CD8-positive, alpha-beta memory T cell (primary cell): ENCODE data around the gene CNTD1. TPM values are rescaled to one million over a fixed set of nuclear protein-coding genes. Genes with fewer than 3 reads are reported as not detected.

Experiments
- CTCF ChIA-PET: fragments of 350-600 bp; sonication (Branson Sonifier 250); formaldehyde crosslinking; loops from one replicate; lab custom pipeline; 2021; ENCODE audit warnings: antibody characterized with exemption; lab: Charles Lee
- POLR2A ChIA-PET: fragments of 350-600 bp; sonication (Branson Sonifier 250); formaldehyde crosslinking; loops from one replicate; lab custom pipeline; 2021; ENCODE audit warnings: antibody characterized with exemption; lab: Charles Lee
- DNase-seq, 5 donors: peaks; one replicate each; pipeline versions ENCODE4 v3.0.0 to v3.0.0-alpha.2; 2020 to 2022; ENCODE audit warnings: mixed read lengths in 1 of 5
- H3K27ac ChIP-seq: one replicate; pipeline ENCODE4 v1.7.0; 2013; ENCODE audit warnings: low read depth, mild to moderate bottlenecking, low read length, moderate library complexity
- H3K27me3 ChIP-seq: 2 replicates; pipeline ENCODE4 v1.7.0; 2013; ENCODE audit warnings: low read length, mild to moderate bottlenecking; ENCODE audit not compliant: insufficient read depth, poor library complexity, severe bottlenecking
- H3K36me3 ChIP-seq: 2 replicates; pipeline ENCODE4 v1.7.0; 2013; ENCODE audit warnings: mild to moderate bottlenecking, low read length, moderate library complexity; ENCODE audit not compliant: insufficient read depth
- H3K4me1 ChIP-seq: 2 replicates; pipeline ENCODE4 v1.7.0; 2013; ENCODE audit warnings: mild to moderate bottlenecking, low read length, moderate library complexity; ENCODE audit not compliant: insufficient read depth
- H3K4me3 ChIP-seq: 2 replicates; pipeline ENCODE4 v1.7.0; 2013; ENCODE audit warnings: mild to moderate bottlenecking, low read length
- H3K9me3 ChIP-seq: 2 replicates; pipeline ENCODE4 v1.7.0; 2013; ENCODE audit warnings: mild to moderate bottlenecking, low read length
- H3K27ac Mint-ChIP-seq, 8 donors: one replicate each; pipeline ENCODE4 v1.8.0; 2020 to 2021; ENCODE audit warnings: mixed read lengths in 8 of 8, mild to moderate bottlenecking in 6 of 8, inconsistent platforms in 3 of 8, moderate library complexity in 3 of 8
- H3K27me3 Mint-ChIP-seq, 2 donors: one replicate each; pipeline ENCODE4 v1.8.0; 2020 to 2021; ENCODE audit warnings: mixed read lengths in 2 of 2, mild to moderate bottlenecking in 1 of 2, moderate library complexity in 1 of 2
- H3K36me3 Mint-ChIP-seq, 3 donors: one replicate each; pipeline ENCODE4 v1.8.0; 2020 to 2021; ENCODE audit warnings: mixed read lengths in 3 of 3, inconsistent platforms in 1 of 3, mild to moderate bottlenecking in 1 of 3
- H3K4me1 Mint-ChIP-seq, 3 donors: one replicate each; pipeline ENCODE4 v1.8.0; 2020 to 2021; ENCODE audit warnings: mixed read lengths in 3 of 3, inconsistent platforms in 1 of 3, mild to moderate bottlenecking in 1 of 3
- H3K4me3 Mint-ChIP-seq, 7 donors: one replicate each; pipeline ENCODE4 v1.8.0; 2020 to 2021; ENCODE audit warnings: mixed read lengths in 7 of 7, mild to moderate bottlenecking in 6 of 7, moderate library complexity in 4 of 7, inconsistent platforms in 2 of 7
- H3K9me3 Mint-ChIP-seq, 5 donors: one replicate each; pipeline ENCODE4 v1.8.0; 2020 to 2022; ENCODE audit warnings: mixed read lengths in 5 of 5, mild to moderate bottlenecking in 3 of 5, moderate library complexity in 2 of 5, inconsistent platforms in 1 of 5
- polyA plus RNA-seq: library from polyadenylated mRNA; unstranded; fragments of 300-500 nt; fragmentation: Illumina TruSeq; gene quantifications from one replicate; pipeline ENCODE4 v1.2.3, GENCODE V29; 2021
- total RNA-seq, 2 experiments: library from RNA; stranded (reverse); gene quantifications; one replicate each; pipeline ENCODE4 v1.2.3, GENCODE V29; 2021

Gene CNTD1
- total and polyA plus RNA-seq, 3 experiments from 2014 or later, result 0.15 TPM; not detected in 2

GRCh38 chr17:42844761-42845555 lies 46.3 kb downstream of the CNTD1 start:
- peak overlapping the region in 3 of 8 donors; percentile 8 to 84 (median 73) for H3K27ac Mint-ChIP-seq
- H3K4me3 Mint-ChIP-seq, result no peak overlapping the region

DNA sequence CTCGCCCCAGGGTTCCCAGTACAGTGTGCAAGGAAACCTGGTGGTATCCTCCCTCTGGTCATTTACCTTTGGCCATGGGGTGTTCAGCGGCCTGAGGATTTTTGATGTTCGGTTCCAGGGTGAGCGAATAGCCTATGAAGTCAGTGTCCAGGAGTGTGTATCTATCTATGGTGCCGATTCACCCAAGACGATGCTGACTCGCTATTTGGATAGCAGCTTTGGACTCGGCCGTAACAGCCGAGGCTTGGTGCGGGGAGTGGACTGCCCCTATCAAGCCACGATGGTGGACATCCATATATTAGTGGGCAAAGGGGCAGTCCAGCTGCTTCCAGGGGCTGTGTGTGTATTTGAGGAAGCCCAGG lies 46.9 kb downstream of the CNTD1 start:
- H3K4me3 ChIP-seq, result no peak overlapping the region
- H3K27me3 ChIP-seq, result no peaks in the 10 kb centered on the region
- no peak for DNase-seq
- H3K27me3 Mint-ChIP-seq, result peaks cover 0 to 2% of the 10 kb centered on the region in 2 donors
- H3K27ac Mint-ChIP-seq, result peak overlapping the region in 3 of 8 donors; percentile 26 to 86 (median 84)
- no peaks in the 10 kb centered on the region for H3K9me3 Mint-ChIP-seq
- no peak overlapping the region for H3K27ac ChIP-seq
- H3K4me3 Mint-ChIP-seq, result no peak overlapping the region
- peaks cover 30% of the 10 kb centered on the region for H3K36me3 ChIP-seq
- H3K36me3 Mint-ChIP-seq, result peaks cover 0 to 56% (median 17%) of the 10 kb centered on the region in 3 donors
- H3K4me1 ChIP-seq, result no peaks in the 10 kb centered on the region
- H3K4me1 Mint-ChIP-seq, result peaks cover 0 to 8% (median 6%) of the 10 kb centered on the region in 3 donors
- POLR2A ChIA-PET, result no interaction called here
- H3K9me3 ChIP-seq, result no peaks in the 10 kb centered on the region
- CTCF ChIA-PET, result no interaction called here

More at GRCh38 chr17:42844761-42845555, 46.3 kb downstream of the CNTD1 start:
- no peaks in the 10 kb centered on the region for H3K4me1 ChIP-seq
- no peaks in the 10 kb centered on the region for H3K27me3 ChIP-seq
- H3K36me3 ChIP-seq, result peaks cover 30% of the 10 kb centered on the region
- no peak overlapping the region for H3K4me3 ChIP-seq
- peaks cover 0 to 8% (median 6%) of the 10 kb centered on the region in 3 donors for H3K4me1 Mint-ChIP-seq
- DNase-seq, result no peak
- H3K27me3 Mint-ChIP-seq, result peaks cover 0 to 2% of the 10 kb centered on the region in 2 donors
- ChIA-PET CTCF (no interaction called here), POLR2A (no interaction called here)
- peaks cover 0 to 60% (median 17%) of the 10 kb centered on the region in 3 donors for H3K36me3 Mint-ChIP-seq
- H3K27ac ChIP-seq, result no peak overlapping the region
- H3K9me3 ChIP-seq, result no peaks in the 10 kb centered on the region
- no peaks in the 10 kb centered on the region for H3K9me3 Mint-ChIP-seq

DNA sequence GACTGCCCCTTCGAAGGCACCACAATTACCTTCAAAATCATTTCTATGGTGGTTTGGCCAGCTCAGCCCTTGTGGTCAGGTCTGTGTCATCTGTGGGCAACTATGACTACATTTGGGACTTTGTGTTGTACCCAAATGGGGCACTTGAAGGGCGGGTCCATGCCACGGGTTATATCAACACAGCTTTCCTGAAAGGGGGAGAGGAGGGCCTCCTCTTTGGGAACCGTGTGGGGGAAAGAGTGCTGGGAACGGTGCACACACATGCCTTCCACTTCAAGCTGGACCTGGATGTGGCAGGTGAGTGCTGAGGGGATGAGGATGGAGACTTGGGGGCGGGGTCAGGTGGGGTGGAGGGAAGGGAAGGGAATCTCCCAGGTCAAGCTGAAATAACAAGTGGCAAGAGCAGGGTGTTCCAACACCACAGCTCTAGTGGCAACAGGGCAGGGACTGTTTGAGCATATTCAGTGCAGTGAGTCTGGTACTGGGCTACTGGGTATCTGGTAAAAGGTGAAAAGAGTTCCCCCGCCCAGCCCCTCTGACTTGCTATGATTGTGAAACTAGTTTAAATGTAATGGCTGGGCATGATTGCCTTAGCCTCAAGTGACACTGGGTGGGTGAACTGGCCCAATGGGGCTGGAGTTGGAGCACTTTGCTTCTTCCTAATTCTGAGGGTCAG lies 47.4 kb downstream of the CNTD1 start:
- Mint-ChIP-seq H3K4me3 (no peak overlapping the region), H3K9me3 (no peaks in the 10 kb centered on the region), H3K27me3 (peaks cover 0 to 2% of the 10 kb centered on the region in 2 donors), H3K36me3 (peaks cover 0 to 52% (median 17%) of the 10 kb centered on the region in 3 donors), H3K4me1 (peaks cover 0 to 8% (median 6%) of the 10 kb centered on the region in 3 donors), H3K27ac (peak overlapping the region in 4 of 8 donors; percentile 26 to 86 (median 74))
- CTCF ChIA-PET, result no interaction called here
- DNase-seq, result no peak
- Histone ChIP-seq H3K36me3 (peaks cover 29% of the 10 kb centered on the region), H3K27me3 (no peaks in the 10 kb centered on the region), H3K4me1 (no peaks in the 10 kb centered on the region), H3K27ac (no peak overlapping the region), H3K9me3 (no peaks in the 10 kb centered on the region), H3K4me3 (no peak overlapping the region)
- POLR2A ChIA-PET, result no interaction called here

DNA sequence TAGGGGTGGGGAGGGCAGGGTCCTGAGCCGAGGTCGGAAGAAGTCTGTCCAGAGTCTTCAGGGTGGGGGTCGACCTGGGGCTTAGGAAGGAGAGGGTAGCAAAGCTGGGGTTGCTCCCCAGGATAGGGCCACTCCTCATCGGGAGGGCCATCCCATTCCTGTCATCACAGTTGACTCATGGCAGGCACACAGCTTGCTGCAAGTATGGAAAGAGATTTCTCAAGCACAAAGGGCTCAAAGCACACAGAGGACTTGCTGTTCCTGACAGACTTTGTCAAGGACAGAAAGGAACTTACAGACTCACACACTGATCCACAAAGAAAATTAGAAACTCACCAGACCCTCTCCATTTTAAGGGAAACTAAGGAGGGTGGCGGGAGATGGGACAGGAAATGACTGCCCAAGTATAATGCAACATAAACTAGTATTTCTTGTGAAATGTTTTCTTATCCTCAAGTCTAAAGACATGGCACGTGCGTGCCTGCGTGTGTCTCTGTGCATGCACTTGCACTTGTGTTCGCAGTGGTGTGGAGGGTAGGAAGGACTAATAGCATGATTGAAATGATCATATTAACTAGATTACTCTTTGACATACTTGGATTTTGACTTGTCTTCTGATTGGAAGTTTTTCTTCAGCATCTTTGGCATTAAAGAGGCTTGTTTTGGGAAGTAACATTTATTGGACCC lies 48.1 kb downstream of the CNTD1 start:
- peaks cover 0 to 2% of the 10 kb centered on the region in 2 donors for H3K27me3 Mint-ChIP-seq
- H3K9me3 Mint-ChIP-seq, result no peaks in the 10 kb centered on the region
- H3K4me1 ChIP-seq, result no peaks in the 10 kb centered on the region
- no peak overlapping the region for H3K27ac ChIP-seq
- no peak for DNase-seq
- H3K4me1 Mint-ChIP-seq, result peaks cover 0 to 8% (median 6%) of the 10 kb centered on the region in 3 donors
- ChIA-PET CTCF (no interaction called here), POLR2A (no interaction called here)
- peak overlapping the region in 3 of 8 donors; percentile 29 to 64 (median 54) for H3K27ac Mint-ChIP-seq
- no peaks in the 10 kb centered on the region for H3K27me3 ChIP-seq
- no peak overlapping the region for H3K4me3 ChIP-seq
- no peaks in the 10 kb centered on the region for H3K9me3 ChIP-seq
- peaks cover 0 to 46% (median 16%) of the 10 kb centered on the region in 3 donors for H3K36me3 Mint-ChIP-seq
- peaks cover 23% of the 10 kb centered on the region for H3K36me3 ChIP-seq
- H3K4me3 Mint-ChIP-seq, result peak overlapping the region in 1 of 7 donors; percentile 40

GRCh38 chr17:42848093-42848492 lies 49.4 kb downstream of the CNTD1 start:
- peaks cover 0 to 8% (median 6%) of the 10 kb centered on the region in 3 donors for H3K4me1 Mint-ChIP-seq
- no peak overlapping the region for H3K27ac ChIP-seq
- H3K27me3 ChIP-seq, result no peaks in the 10 kb centered on the region
- no peak for DNase-seq
- H3K27ac Mint-ChIP-seq, result no peak overlapping the region
- no peak overlapping the region for H3K4me3 ChIP-seq
- CTCF ChIA-PET, result interaction anchor here (1.4 to 1.8 kb wide), 2 partner anchors 9 to 13 kb away, joined by 3 to 4 read pairs; no protein-coding TSS in a partner anchor
- POLR2A ChIA-PET, result interaction anchor here (0.7 kb wide), 1 partner anchor 1445 kb away, joined by 19 read pairs; no protein-coding TSS in a partner anchor
- peaks cover 16% of the 10 kb centered on the region for H3K36me3 ChIP-seq
- H3K36me3 Mint-ChIP-seq, result peaks cover 0 to 32% (median 6%) of the 10 kb centered on the region in 3 donors
- no peaks in the 10 kb centered on the region for H3K4me1 ChIP-seq
- no peak overlapping the region for H3K4me3 Mint-ChIP-seq
- peaks cover 3% of the 10 kb centered on the region in 2 donors for H3K27me3 Mint-ChIP-seq
- H3K9me3 ChIP-seq, result no peaks in the 10 kb centered on the region
- H3K9me3 Mint-ChIP-seq, result no peaks in the 10 kb centered on the region

- DNase-seq, result no peak
- Mint-ChIP-seq H3K27me3 (peaks cover 5 to 12% of the 10 kb centered on the region in 2 donors), H3K4me3 (no peak overlapping the region), H3K4me1 (peaks cover 0 to 8% (median 6%) of the 10 kb centered on the region in 3 donors), H3K36me3 (peaks cover 0 to 23% (median 0%) of the 10 kb centered on the region in 3 donors), H3K9me3 (no peaks in the 10 kb centered on the region), H3K27ac (no peak overlapping the region)
- POLR2A ChIA-PET, result no interaction called here
- no peaks in the 10 kb centered on the region for H3K27me3 ChIP-seq
- no peak overlapping the region for H3K4me3 ChIP-seq
- peaks cover 13% of the 10 kb centered on the region for H3K36me3 ChIP-seq
- H3K27ac ChIP-seq, result no peak overlapping the region
- H3K4me1 ChIP-seq, result no peaks in the 10 kb centered on the region
- no peaks in the 10 kb centered on the region for H3K9me3 ChIP-seq
- CTCF ChIA-PET, result interaction anchor here (1.8 kb wide), 1 partner anchor 10 kb away, joined by 4 read pairs; no protein-coding TSS in a partner anchor
Measured at GRCh38 chr17:42849031-42849430, 50.4 kb downstream of the CNTD1 start.

GRCh38 chr17:42849451-42850181 lies 51.0 kb downstream of the CNTD1 start:
- H3K4me3 Mint-ChIP-seq, result no peak overlapping the region
- CTCF ChIA-PET, result interaction anchor here (1.8 kb wide), 1 partner anchor 11 kb away, joined by 4 read pairs; no protein-coding TSS in a partner anchor
- Histone ChIP-seq H3K36me3 (peaks cover 7% of the 10 kb centered on the region), H3K9me3 (no peaks in the 10 kb centered on the region), H3K4me1 (no peaks in the 10 kb centered on the region), H3K27me3 (no peaks in the 10 kb centered on the region), H3K4me3 (no peak overlapping the region), H3K27ac (no peak overlapping the region)
- H3K4me1 Mint-ChIP-seq, result peaks cover 0 to 8% (median 6%) of the 10 kb centered on the region in 3 donors
- peaks cover 0 to 17% (median 0%) of the 10 kb centered on the region in 3 donors for H3K36me3 Mint-ChIP-seq
- peaks cover 6 to 13% of the 10 kb centered on the region in 2 donors for H3K27me3 Mint-ChIP-seq
- H3K27ac Mint-ChIP-seq, result peak overlapping the region in 1 of 8 donors; percentile 19
- POLR2A ChIA-PET, result no interaction called here
- no peaks in the 10 kb centered on the region for H3K9me3 Mint-ChIP-seq
- no peak for DNase-seq
